ENCODE measurements around the gene KLF11.

- TF ChIP-seq CTCF (IDR thresholded peaks at IDR 0.05) (no peak), POLR2A (IDR thresholded peaks at IDR 0.05) (no peak)
These were observed 43.6 kb downstream of the KLF11 start for GRCh38 chr2:10086950-10087349.

All from ovary (tissue), 3 donors.